ENCODE results near the gene SLC2A13.

GRCh38 chr12:40098406-40099145, 7.3 kb downstream of the SLC2A13 start:
- TF ChIP-seq CTCF (IDR thresholded peaks at IDR 0.05) (no peak), POLR2A (IDR thresholded peaks at IDR 0.05) (no peak)

Data from vagina (tissue), 2 donors.